ENCODE results near the gene ATRIP. TPM values are rescaled to one million over a fixed set of nuclear protein-coding genes. Genes with fewer than 3 reads are reported as not detected.

Gene ATRIP
- total RNA-seq, 1 experiment from 2014 or later, result 12.5 TPM

GRCh38 chr3:48465531-48466378 is 19.2 kb downstream of the ATRIP start:
- CTCF ChIA-PET, result interaction anchor here (0.5 to 1.6 kb wide), 4 partner anchors 42 to 1129 kb away, joined by 3 to 6 read pairs (median 4); no protein-coding TSS in a partner anchor
- peak; percentile 97 for DNase-seq
- Mint-ChIP-seq H3K4me1 (ENCODE audit: low read depth, unreplicated experiment) (peaks cover 18% of the 10 kb centered on the region), H3K27ac (ENCODE audit: unreplicated experiment) (peak overlapping the region; percentile 100), H3K4me3 (ENCODE audit: low read depth, unreplicated experiment) (peak overlapping the region; percentile 74), H3K9me3 (ENCODE audit: low read depth, unreplicated experiment) (no peaks in the 10 kb centered on the region), H3K27me3 (ENCODE audit: unreplicated experiment) (no peaks in the 10 kb centered on the region), H3K36me3 (ENCODE audit: insufficient read depth, unreplicated experiment) (peaks cover 40% of the 10 kb centered on the region)
- BruUV-seq (replicated peaks), result no TSS peak
- intact Hi-C loops (cut with micrococcal nuclease; ENCODE audit: unreplicated experiment), result loop anchor here (1.0 kb wide), 2 partner anchors 42 to 83 kb away; no protein-coding TSS in a partner anchor
- peak; percentile 73 for TF ChIP-seq CTCF (IDR thresholded peaks at IDR 0.05; ENCODE audit: unreplicated experiment)

GRCh38 chr3:48466386-48467109 is 20.0 kb downstream of the ATRIP start:
- BruUV-seq (replicated peaks), result TSS peak; percentile 76
- peak overlapping the region; percentile 100 for H3K27ac Mint-ChIP-seq (ENCODE audit: unreplicated experiment)
- H3K36me3 Mint-ChIP-seq (ENCODE audit: insufficient read depth, unreplicated experiment), result peaks cover 40% of the 10 kb centered on the region
- peak overlapping the region; percentile 74 for H3K4me3 Mint-ChIP-seq (ENCODE audit: low read depth, unreplicated experiment)
- intact Hi-C loops (cut with micrococcal nuclease; ENCODE audit: unreplicated experiment), result no loop called here
- CTCF ChIA-PET, result interaction anchor here (0.5 to 0.6 kb wide), 2 partner anchors 83 to 1129 kb away, joined by 3 read pairs; no protein-coding TSS in a partner anchor
- H3K27me3 Mint-ChIP-seq (ENCODE audit: unreplicated experiment), result no peaks in the 10 kb centered on the region
- H3K4me1 Mint-ChIP-seq (ENCODE audit: low read depth, unreplicated experiment), result peaks cover 18% of the 10 kb centered on the region
- no peak for TF ChIP-seq CTCF (IDR thresholded peaks at IDR 0.05; ENCODE audit: unreplicated experiment)
- DNase-seq, result no peak
- no peaks in the 10 kb centered on the region for H3K9me3 Mint-ChIP-seq (ENCODE audit: low read depth, unreplicated experiment)

GRCh38 chr3:48467110-48467454 is 20.5 kb downstream of the ATRIP start:
- no TSS peak for BruUV-seq (replicated peaks)
- intact Hi-C loops (cut with micrococcal nuclease; ENCODE audit: unreplicated experiment), result no loop called here
- Mint-ChIP-seq H3K27ac (ENCODE audit: unreplicated experiment) (peak overlapping the region; percentile 100), H3K4me3 (ENCODE audit: low read depth, unreplicated experiment) (peak overlapping the region; percentile 74), H3K9me3 (ENCODE audit: low read depth, unreplicated experiment) (no peaks in the 10 kb centered on the region), H3K4me1 (ENCODE audit: low read depth, unreplicated experiment) (peaks cover 18% of the 10 kb centered on the region), H3K27me3 (ENCODE audit: unreplicated experiment) (no peaks in the 10 kb centered on the region), H3K36me3 (ENCODE audit: insufficient read depth, unreplicated experiment) (peaks cover 40% of the 10 kb centered on the region)
- no peak for TF ChIP-seq CTCF (IDR thresholded peaks at IDR 0.05; ENCODE audit: unreplicated experiment)
- CTCF ChIA-PET, result no interaction called here
- no peak for DNase-seq

- H3K9me3 Mint-ChIP-seq (ENCODE audit: low read depth, unreplicated experiment), result no peaks in the 10 kb centered on the region
- no peak for TF ChIP-seq CTCF (IDR thresholded peaks at IDR 0.05; ENCODE audit: unreplicated experiment)
- peaks cover 44% of the 10 kb centered on the region for H3K36me3 Mint-ChIP-seq (ENCODE audit: insufficient read depth, unreplicated experiment)
- H3K4me1 Mint-ChIP-seq (ENCODE audit: low read depth, unreplicated experiment), result peaks cover 18% of the 10 kb centered on the region
- BruUV-seq (replicated peaks), result TSS peak; percentile 2
- H3K27me3 Mint-ChIP-seq (ENCODE audit: unreplicated experiment), result no peaks in the 10 kb centered on the region
- CTCF ChIA-PET, result no interaction called here
- intact Hi-C loops (cut with micrococcal nuclease; ENCODE audit: unreplicated experiment), result no loop called here
- H3K4me3 Mint-ChIP-seq (ENCODE audit: low read depth, unreplicated experiment), result no peak overlapping the region
- H3K27ac Mint-ChIP-seq (ENCODE audit: unreplicated experiment), result peak overlapping the region; percentile 68
- no peak for DNase-seq
These were observed 21.1 kb downstream of the ATRIP start for GRCh38 chr3:48467473-48468267.
